IMR-90 (cell line): ENCODE results near the gene GNAI2. TPM values are rescaled to one million over a fixed set of nuclear protein-coding genes. Genes with fewer than 3 reads are reported as not detected.

ENCODE experiments used
- ATAC-seq: fragments of 200-7000 bp; cut with Tn5 transposase; 2 replicates; pipeline ENCODE4 v1.9.1; 2020; ENCODE audit warnings: low read depth, mild to moderate bottlenecking, moderate library complexity
- BruUV-seq: library from RNA; stranded (reverse); fragments of 400-500 nt; replicated peaks from 2 replicates; lab custom pipeline; 2021; lab: Mats Ljungman, UMichigan
- CTCF ChIA-PET: fragments of 300-600 bp; formaldehyde crosslinking; extraction: SDS; loops from one replicate; lab custom pipeline; 2021; ENCODE audit warnings: antibody characterized with exemption; lab: Yijun Ruan, JAX
- POLR2A ChIA-PET: fragments of 300-600 bp; sonication (Branson Sonifier 250); formaldehyde crosslinking; loops from one replicate; lab custom pipeline; 2022; ENCODE audit warnings: antibody characterized with exemption; ENCODE audit not compliant: unreplicated experiment; lab: Charles Lee
- DNase-seq: peaks from one replicate; pipeline ENCODE4 v3.0.0; 2013
- H2AFZ ChIP-seq: replicated peaks from 2 replicates; pipeline ENCODE3; 2013; ENCODE audit warnings: low read length, mild to moderate bottlenecking; ENCODE audit not compliant: poor library complexity
- H2AK5ac ChIP-seq: 2 replicates; pipeline ENCODE4 v1.6.1; 2013; ENCODE audit warnings: low read depth, low read length, inconsistent platforms
- H2AK9ac ChIP-seq: replicated peaks from 2 replicates; pipeline ENCODE3; 2013; ENCODE audit warnings: mild to moderate bottlenecking, low read depth, low read length, moderate library complexity; ENCODE audit not compliant: poor library complexity
- H2BK120ac ChIP-seq: 2 replicates; pipeline ENCODE4 v1.6.1; 2013; ENCODE audit warnings: low read depth, low read length, inconsistent platforms
- H2BK15ac ChIP-seq: 3 replicates; pipeline ENCODE4 v1.6.1; 2013; ENCODE audit warnings: low read depth, low read length, inconsistent platforms
- H2BK20ac ChIP-seq: 2 replicates; pipeline ENCODE4 v1.6.1; 2013; ENCODE audit warnings: low read depth, mild to moderate bottlenecking, inconsistent platforms, low read length, moderate library complexity
- H2BK5ac ChIP-seq: 2 replicates; pipeline ENCODE4 v1.6.1; 2013; ENCODE audit warnings: mild to moderate bottlenecking, low read depth, low read length, inconsistent platforms; ENCODE audit not compliant: poor library complexity, severe bottlenecking
- H3K14ac ChIP-seq: replicated peaks from 2 replicates; pipeline ENCODE4 v1.6.1; 2013; ENCODE audit warnings: low read depth, low read length, inconsistent platforms
- H3K18ac ChIP-seq: 2 replicates; pipeline ENCODE4 v1.6.1; 2013; ENCODE audit warnings: low read depth, low read length, control low read depth
- H3K23ac ChIP-seq: 2 replicates; pipeline ENCODE4 v1.6.1; 2013; ENCODE audit warnings: low read depth, low read length, inconsistent platforms
- H3K27ac ChIP-seq: 2 replicates; pipeline ENCODE4 v1.5.1; 2013; ENCODE audit warnings: mild to moderate bottlenecking, control low read depth, low read length; ENCODE audit not compliant: insufficient read depth
- H3K27me3 ChIP-seq: 2 replicates; pipeline ENCODE4 v1.6.1; 2013; ENCODE audit warnings: low read length; ENCODE audit not compliant: control insufficient read depth, insufficient read depth
- H3K36me3 ChIP-seq: 2 replicates; pipeline ENCODE4 v1.6.1; 2013; ENCODE audit warnings: low read length, mixed read lengths; ENCODE audit not compliant: control insufficient read depth, insufficient read depth
- H3K4ac ChIP-seq: 2 replicates; pipeline ENCODE4 v1.6.1; 2013; ENCODE audit warnings: low read depth, low read length, inconsistent platforms
- H3K4me1 ChIP-seq: 2 replicates; pipeline ENCODE4 v1.6.1; 2013; ENCODE audit warnings: low read length, mixed read lengths; ENCODE audit not compliant: control insufficient read depth, insufficient read depth
- H3K4me2 ChIP-seq: 2 replicates; pipeline ENCODE4 v1.6.1; 2013; ENCODE audit warnings: low read depth, mild to moderate bottlenecking, control low read depth, low read length, moderate library complexity
- H3K4me3 ChIP-seq: 2 replicates; pipeline ENCODE4 v1.5.1; 2013; ENCODE audit warnings: low read depth, mild to moderate bottlenecking, control low read depth, low read length, moderate library complexity; ENCODE audit not compliant: insufficient read depth
- H3K56ac ChIP-seq: 2 replicates; pipeline ENCODE4 v1.6.1; 2013; ENCODE audit warnings: low read length, inconsistent platforms; ENCODE audit not compliant: insufficient read depth; ENCODE audit errors: extremely low read depth
- H3K79me1 ChIP-seq, 2 experiments: 2 replicates each; pipeline ENCODE4 v1.6.1; 2013; ENCODE audit warnings: low read length in 2 of 2, inconsistent platforms in 1 of 2, low read depth in 1 of 2
- H3K9ac ChIP-seq: 2 replicates; pipeline ENCODE4 v1.6.1; 2013; ENCODE audit warnings: low read depth, low read length, control low read depth
- H3K9me1 ChIP-seq: 2 replicates; pipeline ENCODE4 v1.6.1; 2013; ENCODE audit warnings: low read length, inconsistent platforms; ENCODE audit not compliant: insufficient read depth
- H3K9me3 ChIP-seq: 2 replicates; pipeline ENCODE4 v1.6.1; 2013; ENCODE audit warnings: low read length; ENCODE audit not compliant: control insufficient read depth, insufficient read depth
- H4K20me1 ChIP-seq: 2 replicates; pipeline ENCODE4 v1.6.1; 2013; ENCODE audit warnings: low read length, inconsistent platforms; ENCODE audit not compliant: insufficient read depth
- H4K5ac ChIP-seq: 2 replicates; pipeline ENCODE4 v1.6.1; 2013; ENCODE audit warnings: mild to moderate bottlenecking, low read depth, low read length, control low read depth
- H4K8ac ChIP-seq, 2 experiments: 2 replicates each; pipeline ENCODE4 v1.6.1; 2013; ENCODE audit warnings: low read depth in 2 of 2, low read length in 2 of 2, control low read depth in 1 of 2, inconsistent platforms in 1 of 2
- H4K91ac ChIP-seq: 2 replicates; pipeline ENCODE4 v1.6.1; 2013; ENCODE audit warnings: low read depth, low read length, inconsistent platforms; ENCODE audit not compliant: insufficient read depth
- CTCF ChIP-seq: conservative IDR thresholded peaks from 2 replicates; pipeline ENCODE4 v1.5.1; 2012; ENCODE audit warnings: mild to moderate bottlenecking, low read depth, low read length, improper control_type of control experiment
- MAFK ChIP-seq: IDR thresholded peaks from 2 replicates; pipeline ENCODE4 v1.6.1; 2012; ENCODE audit warnings: low read depth, low read length, improper control_type of control experiment
- MXI1 ChIP-seq: IDR thresholded peaks from 2 replicates; pipeline ENCODE4 v1.6.1; 2012; ENCODE audit warnings: low read depth, mild to moderate bottlenecking, low read length, moderate library complexity, borderline replicate concordance
- RCOR1 ChIP-seq: IDR thresholded peaks from 2 replicates; pipeline ENCODE4 v1.6.1; 2012; ENCODE audit warnings: mild to moderate bottlenecking, low read length, improper control_type of control experiment; ENCODE audit not compliant: insufficient replicate concordance
- WGBS, 2 experiments: methylation state at CpG; one replicate each; pipeline versions ENCODE4 v1.1.5 to v1.1.7; 2013; ENCODE audit warnings: missing lambda C conversion rate in 2 of 2; ENCODE audit not compliant: insufficient read length in 1 of 2; ENCODE audit errors: extremely low coverage in 2 of 2; 5-methylcytosine and 5-hydroxymethylcytosine counted together
- dilution Hi-C: fragments of 300-500 bp; cut with HindIII; formaldehyde crosslinking; loops from one replicate; pipeline ENCODE4 v1.14.3; 2018; ENCODE audit warnings: low sequenced_read_pairs; ENCODE audit not compliant: unreplicated experiment
- in situ Hi-C: fragments of 300-500 bp; cut with MboI; formaldehyde crosslinking; loops from 3 replicates; pipeline ENCODE4 v1.14.3; 2019; ENCODE audit warnings: low sequenced_read_pairs, inconsistent platforms, mixed read lengths
- intact Hi-C: fragments of 100-400 bp; cut with micrococcal nuclease; formaldehyde crosslinking; loops from 2 replicates; pipeline ENCODE4 v1.10.0; 2022
- polyA plus RNA-seq, 3 experiments: library from polyadenylated mRNA; depleted of rRNA; stranded (reverse); fragments of >200 nt; gene quantifications; 2 replicates each; pipeline ENCODE4 v1.2.3, GENCODE V29; 2012; ENCODE audit warnings: low replicate concordance in 1 of 3
- total RNA-seq: library from RNA; depleted of rRNA; stranded (reverse); fragments of >200 nt; gene quantifications from 2 replicates; pipeline ENCODE4 v1.2.3, GENCODE V29; 2012
- TF ChIP-seq, protein P1 (sequence below): fragments of 150-350 bp; IDR thresholded peaks from 2 replicates; pipeline ENCODE4 v1.6.1; 2017; ENCODE audit warnings: mild to moderate bottlenecking, antibody characterized with exemption, low read length, low read depth
- TF ChIP-seq, protein P2 (sequence below): fragments of 150-350 bp; IDR thresholded peaks from 2 replicates; pipeline ENCODE4 v1.6.1; 2016; ENCODE audit warnings: low read depth, mild to moderate bottlenecking, low read length, moderate library complexity, borderline replicate concordance

Gene GNAI2
- total and polyA plus RNA-seq, 2 of the 4 experiments (the other 2 are of a cell fraction), result 867 to 1,079 TPM

DNA sequence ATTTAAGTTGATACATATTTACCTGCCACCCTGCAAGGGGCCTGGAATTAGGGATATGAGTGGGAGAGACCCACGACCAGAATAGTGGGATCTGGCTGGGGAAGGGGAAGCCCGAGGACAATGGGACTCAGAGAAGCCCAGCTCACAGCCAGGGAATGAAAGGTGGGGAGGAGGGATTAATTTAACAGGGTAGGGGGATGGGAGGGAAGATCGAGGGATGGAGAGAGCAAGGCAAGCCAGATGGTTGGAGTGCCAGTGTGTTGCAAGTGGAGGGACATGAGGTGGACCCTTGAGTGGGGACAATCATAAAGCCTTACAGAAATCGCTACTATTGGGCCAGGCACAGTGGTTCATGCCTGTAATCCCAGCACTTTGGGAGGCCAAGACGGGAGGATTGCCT, 4.4 kb upstream of the GNAI2 start:
- CTCF ChIA-PET, result no interaction called here
- H3K18ac ChIP-seq, result no peak overlapping the region
- no peak overlapping the region for H3K56ac ChIP-seq
- peaks cover 9% of the 10 kb centered on the region; the same call in 1 of the 2 replicates for H3K9me1 ChIP-seq
- DNase-seq, result no peak
- H3K4ac ChIP-seq, result no peak overlapping the region
- in situ Hi-C loops, result no loop called here
- intact Hi-C loops, result no loop called here
- H3K27me3 ChIP-seq, result no peaks in the 10 kb centered on the region
- no peak overlapping the region for H3K9ac ChIP-seq
- dilution Hi-C loops, result no loop called here
- no peak overlapping the region for H3K23ac ChIP-seq
- POLR2A ChIA-PET, result no interaction called here
- H2BK5ac ChIP-seq, result no peak overlapping the region
- no peak overlapping the region for H3K4me3 ChIP-seq
- no peaks in the 10 kb centered on the region for H3K9me3 ChIP-seq
- H3K4me2 ChIP-seq, result no peak overlapping the region
- H3K27ac ChIP-seq, result no peak overlapping the region
- H2BK15ac ChIP-seq, result no peak overlapping the region
- no peaks in the 10 kb centered on the region for H3K36me3 ChIP-seq
- 29% methylated on average over 2 of the region's 5 CpGs; no CpG with 5 or more reads in 1 of the 2 experiments for WGBS, 2 experiments
- no peak overlapping the region for H4K5ac ChIP-seq
- no peak overlapping the region for H2AFZ ChIP-seq
- H4K8ac ChIP-seq, result no peak overlapping the region
- BruUV-seq, result no TSS peak
- H2AK5ac ChIP-seq, result no peak overlapping the region
- ATAC-seq, result no peak
- H3K4me1 ChIP-seq, result peaks cover 7% of the 10 kb centered on the region
- H3K79me1 ChIP-seq, result peaks cover 0 to 18% of the 10 kb centered on the region in 2 experiments; a peak in 2 of 4 replicates
- no peak overlapping the region for H2BK120ac ChIP-seq
- peaks cover 4% of the 10 kb centered on the region; the same call in 1 of the 2 replicates for H4K20me1 ChIP-seq
- H4K91ac ChIP-seq, result no peak overlapping the region
- H3K14ac ChIP-seq, result no peak overlapping the region
- H2AK9ac ChIP-seq, result no peak overlapping the region
- TF ChIP-seq, protein P1, sequence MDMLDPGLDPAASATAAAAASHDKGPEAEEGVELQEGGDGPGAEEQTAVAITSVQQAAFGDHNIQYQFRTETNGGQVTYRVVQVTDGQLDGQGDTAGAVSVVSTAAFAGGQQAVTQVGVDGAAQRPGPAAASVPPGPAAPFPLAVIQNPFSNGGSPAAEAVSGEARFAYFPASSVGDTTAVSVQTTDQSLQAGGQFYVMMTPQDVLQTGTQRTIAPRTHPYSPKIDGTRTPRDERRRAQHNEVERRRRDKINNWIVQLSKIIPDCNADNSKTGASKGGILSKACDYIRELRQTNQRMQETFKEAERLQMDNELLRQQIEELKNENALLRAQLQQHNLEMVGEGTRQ, result no peak
- TF ChIP-seq, protein P2, sequence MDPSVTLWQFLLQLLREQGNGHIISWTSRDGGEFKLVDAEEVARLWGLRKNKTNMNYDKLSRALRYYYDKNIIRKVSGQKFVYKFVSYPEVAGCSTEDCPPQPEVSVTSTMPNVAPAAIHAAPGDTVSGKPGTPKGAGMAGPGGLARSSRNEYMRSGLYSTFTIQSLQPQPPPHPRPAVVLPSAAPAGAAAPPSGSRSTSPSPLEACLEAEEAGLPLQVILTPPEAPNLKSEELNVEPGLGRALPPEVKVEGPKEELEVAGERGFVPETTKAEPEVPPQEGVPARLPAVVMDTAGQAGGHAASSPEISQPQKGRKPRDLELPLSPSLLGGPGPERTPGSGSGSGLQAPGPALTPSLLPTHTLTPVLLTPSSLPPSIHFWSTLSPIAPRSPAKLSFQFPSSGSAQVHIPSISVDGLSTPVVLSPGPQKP, result no peak
- TF ChIP-seq RCOR1 (no peak), MXI1 (no peak), CTCF (no peak), MAFK (no peak)
- no peak overlapping the region for H2BK20ac ChIP-seq
